GM12878 (cell line): ENCODE results near the gene SCEL.

Experiments used
- MEF2A ChIP-seq: IDR thresholded peaks from 2 replicates; pipeline ENCODE4 v1.6.1; 2011; ENCODE audit warnings: low read depth, mild to moderate bottlenecking, low read length, moderate library complexity; ENCODE audit not compliant: insufficient read depth
- POU2F2 ChIP-seq: IDR thresholded peaks from 3 replicates; pipeline ENCODE4 v1.6.1; 2011; ENCODE audit warnings: low read depth, mild to moderate bottlenecking, low read length, borderline replicate concordance
- RAD21 ChIP-seq: IDR thresholded peaks from 2 replicates; pipeline ENCODE4 v1.6.1; 2011; ENCODE audit warnings: mild to moderate bottlenecking, low read depth, low read length, moderate library complexity; ENCODE audit not compliant: insufficient read depth
- TF ChIP-seq, protein P1 (sequence below), 3 experiments: IDR thresholded peaks in 2 of 3; conservative IDR thresholded peaks in 1 of 3; 2 replicates each; pipeline ENCODE4 v1.5.1; 2011; ENCODE audit warnings: low read depth in 3 of 3, low read length in 3 of 3, mild to moderate bottlenecking in 3 of 3, control low read depth in 2 of 3, moderate library complexity in 2 of 3, inconsistent platforms in 1 of 3, mixed read lengths in 1 of 3; ENCODE audit not compliant: control insufficient read depth in 2 of 3, insufficient read depth in 1 of 3; ENCODE audit errors: extremely low read depth in 1 of 3
- TF ChIP-seq, protein P2 (sequence below): IDR thresholded peaks from 2 replicates; pipeline ENCODE4 v1.6.1; 2011; ENCODE audit warnings: low read depth, low read length, improper control_type of control experiment, borderline replicate concordance
- TF ChIP-seq, protein P3 (sequence below): IDR thresholded peaks from 2 replicates; pipeline ENCODE4 v1.6.1; 2011; ENCODE audit warnings: mild to moderate bottlenecking, low read depth, low read length, moderate library complexity; ENCODE audit not compliant: insufficient replicate concordance

DNA sequence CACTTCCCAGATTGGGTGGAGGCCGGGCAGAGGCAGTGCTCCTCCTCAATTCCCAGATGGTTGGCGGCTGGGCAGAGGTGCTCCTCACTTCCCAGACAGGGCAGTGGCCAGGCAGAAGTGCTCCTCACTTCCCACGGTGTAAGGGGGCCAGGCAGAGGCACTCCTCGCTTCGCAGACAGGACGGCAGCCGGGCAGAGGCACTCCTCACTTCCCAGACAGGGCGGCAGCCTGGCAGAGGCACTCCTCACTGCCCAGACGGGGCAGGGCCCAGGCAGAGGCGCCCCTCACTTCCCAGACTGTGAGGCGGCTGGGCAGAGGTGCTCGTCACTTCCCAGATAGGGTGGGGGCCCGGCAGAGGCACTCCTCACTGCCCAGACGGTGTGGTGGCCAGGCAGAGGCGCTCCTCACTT, 125.3 kb downstream of the SCEL start:
- TF ChIP-seq, protein P1, sequence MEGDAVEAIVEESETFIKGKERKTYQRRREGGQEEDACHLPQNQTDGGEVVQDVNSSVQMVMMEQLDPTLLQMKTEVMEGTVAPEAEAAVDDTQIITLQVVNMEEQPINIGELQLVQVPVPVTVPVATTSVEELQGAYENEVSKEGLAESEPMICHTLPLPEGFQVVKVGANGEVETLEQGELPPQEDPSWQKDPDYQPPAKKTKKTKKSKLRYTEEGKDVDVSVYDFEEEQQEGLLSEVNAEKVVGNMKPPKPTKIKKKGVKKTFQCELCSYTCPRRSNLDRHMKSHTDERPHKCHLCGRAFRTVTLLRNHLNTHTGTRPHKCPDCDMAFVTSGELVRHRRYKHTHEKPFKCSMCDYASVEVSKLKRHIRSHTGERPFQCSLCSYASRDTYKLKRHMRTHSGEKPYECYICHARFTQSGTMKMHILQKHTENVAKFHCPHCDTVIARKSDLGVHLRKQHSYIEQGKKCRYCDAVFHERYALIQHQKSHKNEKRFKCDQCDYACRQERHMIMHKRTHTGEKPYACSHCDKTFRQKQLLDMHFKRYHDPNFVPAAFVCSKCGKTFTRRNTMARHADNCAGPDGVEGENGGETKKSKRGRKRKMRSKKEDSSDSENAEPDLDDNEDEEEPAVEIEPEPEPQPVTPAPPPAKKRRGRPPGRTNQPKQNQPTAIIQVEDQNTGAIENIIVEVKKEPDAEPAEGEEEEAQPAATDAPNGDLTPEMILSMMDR (IDR thresholded peaks at IDR 0.05 in 2 of 3, conservative IDR thresholded peaks at IDR 0.05 in 1 of 3; ENCODE audit: control insufficient read depth in 2 of 3, extremely low read depth in 1 of 3, insufficient read depth in 1 of 3, low read depth in 3 of 3, low read length in 3 of 3): no peak
- no peak for TF ChIP-seq MEF2A
- TF ChIP-seq, protein P2, sequence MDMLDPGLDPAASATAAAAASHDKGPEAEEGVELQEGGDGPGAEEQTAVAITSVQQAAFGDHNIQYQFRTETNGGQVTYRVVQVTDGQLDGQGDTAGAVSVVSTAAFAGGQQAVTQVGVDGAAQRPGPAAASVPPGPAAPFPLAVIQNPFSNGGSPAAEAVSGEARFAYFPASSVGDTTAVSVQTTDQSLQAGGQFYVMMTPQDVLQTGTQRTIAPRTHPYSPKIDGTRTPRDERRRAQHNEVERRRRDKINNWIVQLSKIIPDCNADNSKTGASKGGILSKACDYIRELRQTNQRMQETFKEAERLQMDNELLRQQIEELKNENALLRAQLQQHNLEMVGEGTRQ: no peak
- TF ChIP-seq, protein P3, sequence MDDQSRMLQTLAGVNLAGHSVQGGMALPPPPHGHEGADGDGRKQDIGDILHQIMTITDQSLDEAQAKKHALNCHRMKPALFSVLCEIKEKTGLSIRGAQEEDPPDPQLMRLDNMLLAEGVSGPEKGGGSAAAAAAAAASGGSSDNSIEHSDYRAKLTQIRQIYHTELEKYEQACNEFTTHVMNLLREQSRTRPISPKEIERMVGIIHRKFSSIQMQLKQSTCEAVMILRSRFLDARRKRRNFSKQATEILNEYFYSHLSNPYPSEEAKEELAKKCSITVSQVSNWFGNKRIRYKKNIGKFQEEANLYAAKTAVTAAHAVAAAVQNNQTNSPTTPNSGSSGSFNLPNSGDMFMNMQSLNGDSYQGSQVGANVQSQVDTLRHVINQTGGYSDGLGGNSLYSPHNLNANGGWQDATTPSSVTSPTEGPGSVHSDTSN: no peak
- TF ChIP-seq POU2F2: no peak
- TF ChIP-seq RAD21: no peak
